ENCODE results near the gene FERD3L.
"Not testable (repeated sequence)": the region's sequence is repeated elsewhere in the genome, so short reads cannot be mapped to it uniquely, and the experiment has no call there.

The FERD3L gene, protein sequence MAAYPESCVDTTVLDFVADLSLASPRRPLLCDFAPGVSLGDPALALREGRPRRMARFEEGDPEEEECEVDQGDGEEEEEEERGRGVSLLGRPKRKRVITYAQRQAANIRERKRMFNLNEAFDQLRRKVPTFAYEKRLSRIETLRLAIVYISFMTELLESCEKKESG

DNA sequence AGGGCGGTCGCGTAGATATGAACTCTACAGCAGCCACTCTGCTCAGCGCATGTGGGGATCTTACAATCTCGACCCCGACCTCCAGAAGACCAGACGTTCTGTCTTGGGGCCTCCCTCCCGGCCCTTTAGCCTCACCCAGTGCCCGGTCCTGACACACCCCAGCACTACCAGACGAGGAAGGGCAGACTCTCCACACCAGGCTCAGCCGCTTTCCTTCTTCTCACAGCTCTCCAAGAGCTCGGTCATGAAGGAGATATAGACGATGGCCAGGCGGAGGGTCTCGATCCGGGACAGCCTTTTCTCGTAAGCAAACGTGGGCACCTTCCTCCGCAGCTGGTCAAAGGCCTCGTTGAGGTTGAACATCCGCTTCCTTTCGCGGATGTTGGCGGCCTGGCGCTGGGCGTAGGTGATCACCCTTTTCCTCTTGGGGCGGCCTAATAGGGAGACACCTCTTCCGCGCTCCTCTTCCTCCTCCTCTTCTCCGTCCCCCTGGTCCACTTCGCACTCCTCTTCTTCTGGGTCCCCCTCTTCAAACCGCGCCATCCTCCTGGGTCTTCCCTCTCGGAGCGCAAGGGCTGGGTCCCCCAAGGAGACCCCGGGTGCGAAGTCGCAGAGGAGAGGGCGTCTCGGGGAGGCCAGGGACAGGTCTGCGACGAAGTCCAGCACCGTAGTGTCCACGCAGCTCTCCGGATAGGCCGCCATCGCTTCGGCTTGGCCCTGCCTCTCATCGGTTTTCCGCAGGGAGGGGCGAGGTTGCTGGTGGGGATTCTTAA is at the start of gene FERD3L:
TSS of gene FERD3L (minus strand) at position 761 of the 773 bp plus-strand sequence. CDS start at position 702, 59 bp downstream.
- TF ChIP-seq, protein P1, sequence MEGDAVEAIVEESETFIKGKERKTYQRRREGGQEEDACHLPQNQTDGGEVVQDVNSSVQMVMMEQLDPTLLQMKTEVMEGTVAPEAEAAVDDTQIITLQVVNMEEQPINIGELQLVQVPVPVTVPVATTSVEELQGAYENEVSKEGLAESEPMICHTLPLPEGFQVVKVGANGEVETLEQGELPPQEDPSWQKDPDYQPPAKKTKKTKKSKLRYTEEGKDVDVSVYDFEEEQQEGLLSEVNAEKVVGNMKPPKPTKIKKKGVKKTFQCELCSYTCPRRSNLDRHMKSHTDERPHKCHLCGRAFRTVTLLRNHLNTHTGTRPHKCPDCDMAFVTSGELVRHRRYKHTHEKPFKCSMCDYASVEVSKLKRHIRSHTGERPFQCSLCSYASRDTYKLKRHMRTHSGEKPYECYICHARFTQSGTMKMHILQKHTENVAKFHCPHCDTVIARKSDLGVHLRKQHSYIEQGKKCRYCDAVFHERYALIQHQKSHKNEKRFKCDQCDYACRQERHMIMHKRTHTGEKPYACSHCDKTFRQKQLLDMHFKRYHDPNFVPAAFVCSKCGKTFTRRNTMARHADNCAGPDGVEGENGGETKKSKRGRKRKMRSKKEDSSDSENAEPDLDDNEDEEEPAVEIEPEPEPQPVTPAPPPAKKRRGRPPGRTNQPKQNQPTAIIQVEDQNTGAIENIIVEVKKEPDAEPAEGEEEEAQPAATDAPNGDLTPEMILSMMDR (IDR thresholded peaks at IDR 0.05; ENCODE audit: borderline replicate concordance, control extremely low read depth, extremely low read depth, insufficient read depth, missing control alignments) = no peak
- DNase-seq (ENCODE audit: low spot score) = no peak
- in situ Hi-C loops (cut with MboI; ENCODE audit: low sequenced_read_pairs, unreplicated experiment) = no loop called here

DNA sequence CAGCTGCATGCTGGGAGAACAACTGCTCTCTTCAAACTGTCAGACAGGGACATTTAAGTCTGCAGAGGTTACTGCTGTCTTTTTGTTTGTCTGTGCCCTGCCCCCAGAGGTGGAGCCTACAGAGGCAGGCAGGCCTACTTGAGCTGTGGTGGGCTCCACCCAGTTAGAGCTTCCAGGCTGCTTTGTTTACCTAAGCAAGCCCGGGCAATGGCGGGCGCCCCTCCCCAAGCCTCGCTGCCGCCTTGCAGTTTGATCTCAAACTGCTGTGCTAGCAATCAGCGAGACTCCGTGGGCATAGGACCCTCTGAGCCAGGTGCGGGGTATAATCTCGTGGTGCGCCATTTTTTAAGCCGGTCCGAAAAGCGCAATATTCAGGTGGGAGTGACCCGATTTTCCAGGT is 49.2 kb upstream of the FERD3L start:
- DNase-seq (ENCODE audit: low spot score); in situ Hi-C loops (cut with MboI; ENCODE audit: low sequenced_read_pairs, unreplicated experiment): not testable (repeated sequence)

DNA sequence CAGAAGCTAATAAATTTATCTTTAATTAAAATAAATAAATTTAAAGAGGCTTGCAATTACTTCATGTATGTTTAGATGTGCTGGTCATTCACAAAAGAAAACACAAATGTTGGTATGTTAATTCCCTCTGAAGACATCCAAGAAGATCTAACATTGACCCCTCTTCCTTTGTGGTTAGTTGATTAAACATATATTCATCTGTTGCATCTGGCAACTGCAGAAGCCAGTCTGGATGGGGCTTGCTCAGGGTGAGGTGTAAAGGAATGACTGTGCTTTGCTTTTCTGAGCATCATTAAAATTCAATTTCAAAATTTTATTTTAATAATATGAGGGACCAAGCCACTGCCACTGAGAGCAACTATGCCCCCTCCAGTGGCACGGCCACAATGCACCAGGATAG is 36.4 kb upstream of the FERD3L start:
- TF ChIP-seq, protein P1 (IDR thresholded peaks at IDR 0.05; ENCODE audit: borderline replicate concordance, control extremely low read depth, extremely low read depth, insufficient read depth, missing control alignments) = no peak
- in situ Hi-C loops (cut with MboI; ENCODE audit: low sequenced_read_pairs, unreplicated experiment) = no loop called here
- no peak for DNase-seq (ENCODE audit: low spot score)

DNA sequence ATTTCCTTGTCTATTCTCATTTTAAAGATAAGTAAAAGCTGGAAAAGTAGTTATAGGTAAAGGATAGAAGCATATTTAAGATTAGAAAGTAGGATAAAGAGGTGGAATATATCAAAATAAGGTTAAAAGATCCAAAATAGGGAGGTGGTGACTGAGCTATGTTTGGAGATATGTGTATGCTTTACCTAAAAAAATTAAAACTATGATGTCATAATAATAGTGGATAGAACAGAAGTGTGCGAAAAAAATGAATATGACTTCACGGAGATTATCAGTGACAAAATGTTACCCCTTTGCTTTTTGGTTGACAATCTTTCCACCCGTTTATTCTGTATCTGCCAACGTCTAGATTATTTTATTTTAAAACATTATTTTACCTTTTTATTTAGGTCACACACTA is 33.4 kb upstream of the FERD3L start:
- no peak for DNase-seq (ENCODE audit: low spot score)
- in situ Hi-C loops (cut with MboI; ENCODE audit: low sequenced_read_pairs, unreplicated experiment) = no loop called here
- TF ChIP-seq, protein P1 (IDR thresholded peaks at IDR 0.05; ENCODE audit: borderline replicate concordance, control extremely low read depth, extremely low read depth, insufficient read depth, missing control alignments) = no peak

DNA sequence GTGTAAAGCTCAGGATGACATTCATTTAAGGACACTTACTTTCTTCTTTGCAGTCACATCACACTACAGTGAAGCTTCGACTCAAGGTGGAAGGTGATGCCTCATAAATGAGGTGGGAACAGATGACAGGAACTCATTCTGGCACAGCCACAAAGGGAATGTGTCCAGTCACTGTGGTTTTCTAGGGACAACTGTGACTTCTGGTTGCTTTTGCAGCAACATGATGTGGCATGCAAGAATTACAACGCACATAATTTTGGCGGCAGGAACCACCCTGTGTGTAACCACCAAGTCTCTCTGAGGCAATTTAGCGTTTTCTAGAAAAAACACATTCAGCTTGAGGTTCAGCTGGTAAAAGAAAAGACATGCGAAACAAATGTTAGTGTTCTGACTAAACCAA is 32.0 kb upstream of the FERD3L start:
- DNase-seq (ENCODE audit: low spot score) = no peak
- TF ChIP-seq, protein P1 (IDR thresholded peaks at IDR 0.05; ENCODE audit: borderline replicate concordance, control extremely low read depth, extremely low read depth, insufficient read depth, missing control alignments) = no peak
- in situ Hi-C loops (cut with MboI; ENCODE audit: low sequenced_read_pairs, unreplicated experiment) = no loop called here

DNA sequence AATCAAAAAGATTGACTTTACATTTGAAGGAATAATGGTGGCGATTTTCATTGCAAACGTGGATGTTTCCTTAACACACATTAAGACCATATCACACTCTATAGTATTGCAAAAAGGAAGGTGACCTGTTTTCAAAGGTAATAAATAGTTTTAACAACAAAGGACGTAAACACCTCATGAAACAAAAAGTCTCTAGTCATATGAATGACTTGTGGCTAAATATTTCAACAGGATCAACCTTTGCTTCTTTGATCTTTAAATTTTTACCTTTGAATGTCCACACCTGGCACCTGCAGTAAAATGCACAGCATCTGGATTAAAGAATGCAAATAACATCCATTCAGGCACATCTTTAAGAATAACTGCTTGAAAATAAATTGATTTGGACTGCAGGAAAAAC is 30.0 kb upstream of the FERD3L start:
- in situ Hi-C loops (cut with MboI; ENCODE audit: low sequenced_read_pairs, unreplicated experiment) = no loop called here
- no peak for DNase-seq (ENCODE audit: low spot score)
- TF ChIP-seq, protein P1 (IDR thresholded peaks at IDR 0.05; ENCODE audit: borderline replicate concordance, control extremely low read depth, extremely low read depth, insufficient read depth, missing control alignments) = no peak

DNA sequence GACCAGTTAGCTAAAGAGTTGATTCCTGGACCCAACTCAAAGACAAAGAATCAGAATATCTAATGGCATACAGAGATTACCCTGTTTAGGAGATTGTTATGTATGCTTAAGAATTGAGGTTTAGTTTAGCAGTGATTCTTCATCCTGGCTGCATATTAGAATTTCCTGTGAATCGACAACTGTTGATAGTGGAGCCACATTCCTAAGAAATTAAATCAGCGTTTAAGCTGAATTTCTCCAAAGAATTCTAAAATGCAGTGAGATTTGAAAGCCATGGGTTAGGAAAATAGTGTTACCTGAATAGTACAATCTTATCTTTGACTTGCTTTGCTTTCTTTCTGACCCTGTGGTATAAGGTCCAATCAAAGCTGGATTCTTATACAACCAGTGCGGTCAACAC is 16.4 kb upstream of the FERD3L start:
- TF ChIP-seq, protein P1 (IDR thresholded peaks at IDR 0.05; ENCODE audit: borderline replicate concordance, control extremely low read depth, extremely low read depth, insufficient read depth, missing control alignments) = no peak
- no peak for DNase-seq (ENCODE audit: low spot score)
- in situ Hi-C loops (cut with MboI; ENCODE audit: low sequenced_read_pairs, unreplicated experiment) = no loop called here

Data from GM13976 (cell line).